ENCODE results near the gene TLR5.

TLR5 gene

GRCh38 chr1:223059526-223059925, 83.5 kb downstream of the TLR5 start:
- DNase-seq: no peak

All from AML-193 (cell line).